ENCODE data around the gene TIPRL.

The TIPRL gene

GRCh38 chr1:168246506-168246905, 67.7 kb downstream of the TIPRL start:
- FAIRE-seq, result no peak
- no peak for DNase-seq (ENCODE audit: low spot score)

Data from RCC 7860 (cell line).